NCI-H1417 treated with DMSO at 0.1 percent for 48 hours (cell line): ENCODE measurements around the gene FURIN.
"Not testable (repeated sequence)": the region's sequence is repeated elsewhere in the genome, so short reads cannot be mapped to it uniquely, and the experiment has no call there.

Experiments used
- DNase-seq: peaks from one replicate; lab custom pipeline; 2025; lab: John Stamatoyannopoulos, UW

Gene FURIN

GRCh38 chr15:90883526-90883975 lies 15.2 kb downstream of the FURIN start:
- no peak for DNase-seq

GRCh38 chr15:90883976-90884718 lies 15.8 kb downstream of the FURIN start, which contains the start of gene FES:
FES (plus strand) TSS chr15:90884504; CDS start chr15:90885046, 542 bp downstream.
- DNase-seq: no peak

DNA sequence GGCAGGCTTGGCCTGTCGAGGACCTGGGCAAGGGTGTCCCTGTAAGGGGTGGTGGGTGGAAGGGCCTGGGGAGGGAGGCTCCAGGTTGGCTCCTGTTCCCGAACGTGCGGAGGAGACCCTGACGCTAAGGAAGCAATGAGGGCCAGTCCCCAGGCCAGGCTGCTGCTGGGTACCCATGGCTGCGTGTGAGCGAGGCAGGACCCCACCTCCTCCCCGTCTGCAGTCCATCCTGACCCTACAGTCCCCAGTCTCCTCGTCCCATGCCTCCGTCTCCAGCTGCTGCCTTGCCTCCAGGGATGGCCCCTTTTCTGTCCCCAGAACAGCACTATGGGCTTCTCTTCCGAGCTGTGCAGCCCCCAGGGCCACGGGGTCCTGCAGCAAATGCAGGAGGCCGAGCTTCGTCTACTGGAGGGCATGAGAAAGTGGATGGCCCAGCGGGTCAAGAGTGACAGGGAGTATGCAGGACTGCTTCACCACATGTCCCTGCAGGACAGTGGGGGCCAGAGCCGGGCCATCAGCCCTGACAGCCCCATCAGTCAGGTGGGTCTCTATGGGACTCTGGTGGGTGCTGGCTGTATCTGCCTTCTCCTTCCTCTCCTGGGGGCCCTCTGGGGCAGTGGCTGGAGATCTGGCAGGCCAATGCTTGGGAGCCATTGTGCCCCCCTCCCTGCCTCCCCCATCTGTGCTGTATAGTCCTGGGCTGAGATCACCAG lies 16.5 kb downstream of the FURIN start:
- DNase-seq: no peak

DNA sequence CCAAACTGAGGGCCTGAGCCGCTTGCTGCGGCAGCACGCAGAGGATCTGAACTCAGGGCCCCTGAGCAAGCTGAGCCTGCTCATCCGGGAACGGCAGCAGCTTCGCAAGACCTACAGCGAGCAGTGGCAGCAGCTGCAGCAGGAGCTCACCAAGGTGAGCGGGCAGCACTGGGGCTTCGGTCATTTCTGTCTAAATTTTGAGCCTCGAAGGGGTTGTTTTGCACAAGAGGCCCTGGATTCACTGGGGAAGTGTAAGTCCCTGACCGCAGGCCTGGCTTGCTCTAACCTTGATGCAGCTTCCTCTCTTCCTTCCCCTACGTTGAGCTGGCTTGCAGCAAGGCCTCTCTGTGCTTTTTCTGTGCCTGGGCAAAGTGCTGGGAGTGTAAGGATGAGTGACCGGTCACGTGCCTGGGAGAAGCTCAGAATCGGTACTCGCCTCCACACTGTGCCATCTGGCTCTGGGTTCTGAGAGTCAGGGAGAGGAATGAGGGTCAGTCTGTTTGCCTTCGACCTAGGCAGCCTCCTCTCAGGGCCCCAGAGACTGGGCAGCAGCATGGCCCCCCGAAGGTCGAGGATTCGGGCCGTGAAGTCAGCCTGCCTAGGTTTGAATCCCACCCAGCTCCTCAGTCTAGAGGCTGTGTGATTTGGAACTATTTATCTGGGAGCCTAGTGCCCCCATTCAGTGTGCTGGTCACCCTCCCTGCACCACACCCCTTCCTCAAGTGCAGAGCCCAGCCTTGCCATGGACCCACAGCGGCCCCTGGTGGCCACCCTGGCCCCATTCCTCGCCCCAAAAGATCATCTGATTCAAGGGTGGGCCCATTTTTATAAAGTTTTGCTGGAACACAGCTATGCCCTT lies 17.3 kb downstream of the FURIN start:
- no peak for DNase-seq

DNA sequence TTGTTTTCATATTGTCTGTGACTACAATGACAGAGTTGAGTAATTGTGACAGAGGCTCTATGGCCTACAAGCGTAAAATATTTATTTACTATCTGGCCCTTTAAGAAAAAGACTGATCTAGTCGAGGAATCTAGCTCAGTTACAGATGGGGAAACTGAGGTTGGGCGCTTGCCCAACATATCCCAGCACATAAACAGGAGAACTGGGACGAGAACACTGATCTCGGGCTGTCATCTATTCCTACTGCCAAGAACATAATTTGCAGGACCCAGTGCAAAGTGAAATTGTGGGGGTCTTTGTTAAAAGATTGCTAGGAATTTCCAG lies 17.9 kb downstream of the FURIN start:
- no peak for DNase-seq

DNA sequence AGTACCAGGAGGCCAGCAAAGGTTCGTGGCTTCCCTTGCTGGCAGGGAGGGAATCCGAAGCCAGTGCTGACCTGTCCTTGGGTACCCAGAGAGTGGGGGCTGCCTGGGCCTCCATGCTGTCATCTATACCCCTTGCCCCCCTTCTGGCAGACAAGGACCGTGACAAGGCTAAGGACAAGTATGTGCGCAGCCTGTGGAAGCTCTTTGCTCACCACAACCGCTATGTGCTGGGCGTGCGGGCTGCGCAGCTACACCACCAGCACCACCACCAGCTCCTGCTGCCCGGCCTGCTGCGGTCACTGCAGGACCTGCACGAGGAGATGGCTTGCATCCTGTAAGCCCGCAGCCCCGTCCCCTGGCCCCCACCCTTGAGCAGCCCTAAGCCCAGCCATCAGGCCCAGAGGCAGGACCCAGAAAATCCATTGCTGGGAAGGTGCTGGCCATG lies 18.7 kb downstream of the FURIN start:
- DNase-seq: no peak

- DNase-seq: no peak
These were observed 20.9 kb downstream of the FURIN start for GRCh38 chr15:90889313-90889730.

DNA sequence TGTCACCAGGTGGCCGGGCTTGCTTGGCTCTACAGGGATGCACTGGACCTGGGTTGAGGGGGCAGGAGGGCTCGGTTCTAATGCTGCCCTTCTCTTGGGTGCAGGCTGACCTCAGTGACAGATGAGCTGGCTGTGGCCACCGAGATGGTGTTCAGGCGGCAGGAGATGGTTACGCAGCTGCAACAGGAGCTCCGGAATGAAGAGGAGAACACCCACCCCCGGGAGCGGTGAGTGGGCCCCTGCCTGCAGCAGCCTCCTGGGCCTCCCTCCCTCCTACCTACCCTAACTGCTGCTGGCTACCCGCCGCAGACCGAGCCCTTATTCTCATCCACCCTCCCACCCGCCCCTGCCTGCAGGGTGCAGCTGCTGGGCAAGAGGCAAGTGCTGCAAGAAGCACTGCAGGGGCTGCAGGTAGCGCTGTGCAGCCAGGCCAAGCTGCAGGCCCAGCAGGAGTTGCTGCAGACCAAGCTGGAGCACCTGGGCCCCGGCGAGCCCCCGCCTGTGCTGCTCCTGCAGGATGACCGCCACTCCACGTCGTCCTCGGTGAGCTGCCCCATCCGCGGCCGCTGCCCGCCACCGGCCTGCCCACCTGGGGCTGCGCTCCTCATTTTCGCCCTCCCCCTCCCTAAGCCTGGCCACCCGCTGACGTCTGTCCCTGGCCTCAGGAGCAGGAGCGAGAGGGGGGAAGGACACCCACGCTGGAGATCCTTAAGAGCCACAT lies 21.5 kb downstream of the FURIN start:
- no peak for DNase-seq

- DNase-seq: no peak
These were observed 22.5 kb downstream of the FURIN start for GRCh38 chr15:90890839-90891238.

DNA sequence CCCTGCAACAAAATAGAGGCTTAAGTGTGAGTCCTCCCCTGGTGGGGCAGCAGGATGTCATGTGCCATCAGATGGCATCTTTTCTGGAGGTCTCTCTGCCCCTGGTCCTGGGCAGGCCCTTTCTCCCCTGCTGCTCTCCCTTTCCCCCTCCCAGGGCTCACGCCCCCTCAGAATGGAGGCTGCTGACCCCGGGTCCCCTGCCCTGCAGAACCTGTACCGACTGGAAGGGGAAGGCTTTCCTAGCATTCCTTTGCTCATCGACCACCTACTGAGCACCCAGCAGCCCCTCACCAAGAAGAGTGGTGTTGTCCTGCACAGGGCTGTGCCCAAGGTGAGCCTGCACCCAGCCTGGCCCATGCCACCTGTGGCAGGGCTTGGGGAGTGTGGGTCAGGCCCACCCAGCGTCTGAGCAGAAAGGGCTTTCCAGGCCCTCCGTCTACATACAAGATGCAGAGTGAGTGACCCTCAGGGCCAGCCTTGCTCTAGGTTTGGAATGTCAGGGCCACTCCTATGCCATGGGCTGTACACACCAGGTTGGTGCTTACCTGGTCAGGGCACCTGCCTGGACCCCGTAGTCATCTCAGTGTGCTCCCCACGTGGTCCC lies 23.1 kb downstream of the FURIN start:
- no peak for DNase-seq

GRCh38 chr15:90892023-90892422 lies 23.6 kb downstream of the FURIN start:
- DNase-seq: no peak

GRCh38 chr15:90892498-90893174 lies 24.2 kb downstream of the FURIN start:
- no peak for DNase-seq

DNA sequence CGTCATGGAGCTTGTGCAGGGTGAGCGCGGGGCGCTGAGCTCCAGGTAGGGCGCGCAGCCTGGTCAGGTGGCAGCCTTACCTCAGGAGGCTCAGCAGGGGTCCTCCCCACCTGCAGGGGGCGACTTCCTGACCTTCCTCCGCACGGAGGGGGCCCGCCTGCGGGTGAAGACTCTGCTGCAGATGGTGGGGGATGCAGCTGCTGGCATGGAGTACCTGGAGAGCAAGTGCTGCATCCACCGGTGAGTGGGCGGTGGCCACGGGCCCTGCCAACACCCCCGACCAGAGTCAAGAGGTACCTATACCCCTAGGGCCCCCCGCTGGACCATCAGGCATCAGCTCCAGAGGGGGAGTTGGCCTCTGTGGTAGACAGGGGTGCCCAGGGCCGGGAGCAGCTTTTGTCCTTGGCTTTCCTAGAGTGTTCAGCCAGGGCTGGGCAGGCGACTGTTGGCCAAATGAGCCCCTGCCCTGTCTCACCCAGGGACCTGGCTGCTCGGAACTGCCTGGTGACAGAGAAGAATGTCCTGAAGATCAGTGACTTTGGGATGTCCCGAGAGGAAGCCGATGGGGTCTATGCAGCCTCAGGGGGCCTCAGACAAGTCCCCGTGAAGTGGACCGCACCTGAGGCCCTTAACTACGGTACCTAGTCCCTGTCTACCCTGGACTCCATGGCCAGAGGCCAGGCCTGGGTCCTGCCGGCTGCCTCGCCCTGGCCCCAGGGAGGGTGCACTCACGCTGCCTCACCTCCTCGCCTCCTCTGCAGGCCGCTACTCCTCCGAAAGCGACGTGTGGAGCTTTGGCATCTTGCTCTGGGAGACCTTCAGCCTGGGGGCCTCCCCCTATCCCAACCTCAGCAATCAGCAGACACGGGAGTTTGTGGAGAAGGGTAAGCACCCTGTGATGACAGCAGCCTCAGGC lies 25.0 kb downstream of the FURIN start:
- DNase-seq: no peak

DNA sequence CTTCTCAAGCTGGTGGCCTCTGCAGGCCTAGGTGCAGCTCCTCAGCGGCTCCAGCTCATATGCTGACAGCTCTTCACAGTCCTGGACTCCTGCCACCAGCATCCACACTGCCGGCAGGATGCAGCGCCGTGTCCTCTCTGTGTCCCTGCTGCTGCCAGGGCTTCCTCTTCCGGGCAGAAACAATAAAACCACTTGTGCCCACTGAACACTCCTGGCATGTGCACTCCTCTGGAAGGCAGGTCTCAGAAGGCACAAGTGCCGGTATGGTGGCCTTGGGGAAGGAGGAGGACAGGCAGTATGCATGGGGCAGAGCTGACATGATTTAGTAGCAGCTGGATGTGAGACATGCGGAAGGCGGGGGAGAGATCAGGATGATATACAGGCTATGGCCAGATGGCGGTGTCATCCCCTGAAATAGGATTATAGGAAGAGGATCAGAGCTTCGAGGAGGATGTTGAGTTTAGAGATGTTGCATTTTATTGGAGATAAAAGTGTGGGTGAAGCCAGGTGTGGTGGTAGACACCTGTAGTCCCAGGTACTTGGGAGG lies 27.3 kb downstream of the FURIN start:
- no peak for DNase-seq

DNA sequence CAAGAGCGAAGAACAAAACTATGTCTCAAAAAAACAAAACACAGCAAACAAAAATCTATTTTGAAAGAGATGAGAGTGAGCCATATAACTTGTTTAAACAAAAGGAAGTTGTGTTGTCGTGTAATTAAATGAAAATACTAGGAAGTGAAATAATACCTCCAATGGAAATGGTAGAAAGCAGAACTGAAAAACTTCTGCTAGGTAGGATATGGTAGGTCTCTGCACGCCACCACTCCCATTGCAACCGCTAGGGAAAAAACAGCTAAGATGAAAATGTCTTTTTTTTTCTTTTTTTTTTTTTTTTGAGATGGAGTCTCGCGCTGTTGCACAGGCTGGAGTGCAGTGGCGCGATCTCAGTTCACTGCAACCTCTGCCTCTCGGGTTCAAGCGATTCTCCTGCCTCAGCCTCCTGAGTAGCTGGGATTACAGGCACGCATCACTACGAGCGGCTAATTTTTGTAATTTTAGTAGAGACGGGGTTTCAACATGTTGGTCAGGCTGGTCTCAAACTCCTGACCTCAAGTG lies 28.8 kb downstream of the FURIN start:
- DNase-seq: not testable (repeated sequence)

GRCh38 chr15:90901175-90902039 lies 33.0 kb downstream of the FURIN start:
- no peak for DNase-seq

GRCh38 chr15:90902040-90902839 lies 33.9 kb downstream of the FURIN start:
- peak; percentile 36 for DNase-seq
